ENCODE data around the gene CLDN9. TPM values are rescaled to one million over a fixed set of nuclear protein-coding genes. Genes with fewer than 3 reads are reported as not detected.

Gene CLDN9
- total RNA-seq, 4 donors from 2014 or later, result 0.40 TPM; not detected in 3

DNA sequence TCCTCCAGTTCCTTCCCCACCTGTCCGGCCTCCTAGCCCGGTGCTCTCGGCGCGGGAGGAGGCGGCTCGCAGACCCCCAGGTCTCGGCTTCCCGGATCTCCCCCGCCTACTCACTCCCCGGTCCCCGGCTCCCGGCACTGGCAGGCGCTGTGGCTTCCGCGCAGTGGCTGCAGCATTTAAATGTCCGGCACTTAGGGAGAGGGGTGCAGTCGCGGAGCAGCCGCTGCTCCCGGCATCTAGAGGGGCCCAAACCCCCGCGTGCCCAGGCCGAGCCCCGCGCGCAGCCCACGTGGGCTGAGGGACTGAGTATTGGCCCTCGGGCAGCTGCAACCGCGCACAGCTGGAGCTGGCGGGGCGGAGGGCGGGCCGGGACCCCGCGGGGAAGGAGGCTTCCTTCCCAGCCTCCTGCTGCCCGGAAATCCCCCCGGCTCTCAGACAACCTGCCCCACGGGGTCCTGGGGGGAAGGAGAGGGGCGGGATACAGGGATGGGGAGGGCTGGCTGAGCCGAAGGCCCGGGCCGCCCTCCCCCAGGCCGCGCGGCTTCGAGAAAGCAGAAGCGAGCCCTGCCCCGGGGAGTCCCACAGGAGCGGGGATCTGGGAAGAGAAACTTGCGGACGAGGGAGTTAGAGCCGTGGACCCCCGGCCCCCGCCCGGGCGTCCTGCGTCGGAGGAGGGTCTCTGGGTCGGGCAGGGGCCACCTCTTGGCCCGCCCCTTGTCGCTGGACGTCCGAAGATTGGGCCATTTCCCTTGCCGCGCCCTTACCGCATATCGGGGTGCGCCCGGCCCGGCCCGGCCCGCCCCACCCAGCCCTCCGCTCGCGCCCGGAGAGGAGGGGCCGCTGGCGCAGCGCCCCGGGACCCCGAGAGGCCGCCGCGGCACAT is 33.3 kb downstream of the CLDN9 start, which contains the start of gene MMP25:
MMP25 (plus strand) TSS at position 804 of the 883 bp plus-strand sequence. CDS start 357 bp downstream, outside the sequence.
- Histone ChIP-seq H3K4me1 (peaks cover 0 to 15% of the 10 kb centered on the region in 2 donors), H3K27me3 (peaks cover 65 to 78% (median 74%) of the 10 kb centered on the region in 3 donors), H3K27ac (no peak within 1 kb of the TSS), H3K4me3 (peak within 1 kb of the TSS; percentile 42 to 57 (median 52)), H3K9me3 (no peaks in the 10 kb centered on the region), H3K36me3 (no peaks in the 10 kb centered on the region)
- TF ChIP-seq, protein P1, sequence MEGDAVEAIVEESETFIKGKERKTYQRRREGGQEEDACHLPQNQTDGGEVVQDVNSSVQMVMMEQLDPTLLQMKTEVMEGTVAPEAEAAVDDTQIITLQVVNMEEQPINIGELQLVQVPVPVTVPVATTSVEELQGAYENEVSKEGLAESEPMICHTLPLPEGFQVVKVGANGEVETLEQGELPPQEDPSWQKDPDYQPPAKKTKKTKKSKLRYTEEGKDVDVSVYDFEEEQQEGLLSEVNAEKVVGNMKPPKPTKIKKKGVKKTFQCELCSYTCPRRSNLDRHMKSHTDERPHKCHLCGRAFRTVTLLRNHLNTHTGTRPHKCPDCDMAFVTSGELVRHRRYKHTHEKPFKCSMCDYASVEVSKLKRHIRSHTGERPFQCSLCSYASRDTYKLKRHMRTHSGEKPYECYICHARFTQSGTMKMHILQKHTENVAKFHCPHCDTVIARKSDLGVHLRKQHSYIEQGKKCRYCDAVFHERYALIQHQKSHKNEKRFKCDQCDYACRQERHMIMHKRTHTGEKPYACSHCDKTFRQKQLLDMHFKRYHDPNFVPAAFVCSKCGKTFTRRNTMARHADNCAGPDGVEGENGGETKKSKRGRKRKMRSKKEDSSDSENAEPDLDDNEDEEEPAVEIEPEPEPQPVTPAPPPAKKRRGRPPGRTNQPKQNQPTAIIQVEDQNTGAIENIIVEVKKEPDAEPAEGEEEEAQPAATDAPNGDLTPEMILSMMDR (IDR thresholded peaks at IDR 0.05 in 4 of 5, conservative IDR thresholded peaks at IDR 0.05 in 1 of 5), result no peak
- TF ChIP-seq POLR2A (IDR thresholded peaks at IDR 0.05), result no peak
- ATAC-seq (no peak), DNase-seq (no peak)
- in situ Hi-C loops (cut with MboI; ENCODE audit: low sequenced_read_pairs in 4 of 4), result no loop called here
- intact Hi-C loops (cut with DNase I; ENCODE audit: low total_unique reads), result no loop called here

DNA sequence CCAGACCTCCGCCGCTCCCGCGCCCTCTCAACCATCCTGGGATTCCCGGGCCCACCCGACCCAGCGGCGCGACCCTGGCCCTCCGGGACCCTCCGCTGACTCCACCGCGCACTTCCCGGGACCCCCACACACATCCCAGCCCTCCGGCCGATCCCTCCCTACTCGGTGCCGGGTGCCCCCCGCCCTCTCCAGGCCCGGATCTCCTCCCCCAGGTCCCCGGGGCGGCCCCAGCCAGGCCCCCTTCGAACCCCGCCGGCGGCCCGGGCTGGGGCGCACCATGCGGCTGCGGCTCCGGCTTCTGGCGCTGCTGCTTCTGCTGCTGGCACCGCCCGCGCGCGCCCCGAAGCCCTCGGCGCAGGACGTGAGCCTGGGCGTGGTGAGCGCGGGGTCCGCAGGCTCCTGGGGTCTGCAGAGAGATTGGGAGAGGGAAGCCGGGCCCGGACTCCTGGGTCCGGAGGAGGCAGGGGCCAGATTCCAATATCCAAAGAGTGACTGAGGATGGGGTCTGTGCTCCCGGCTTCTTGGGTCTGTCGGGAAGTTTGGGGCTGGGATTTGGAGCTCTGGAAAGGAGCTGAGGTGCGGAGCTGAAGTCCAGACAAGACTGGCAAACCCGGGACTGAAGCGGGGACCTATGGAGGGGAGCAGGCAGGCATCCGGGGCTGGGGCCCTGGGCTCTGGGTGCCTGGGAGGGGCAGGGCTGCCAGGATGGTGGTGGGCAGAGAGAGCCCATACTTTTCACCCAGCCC is 34.1 kb downstream of the CLDN9 start:
- Histone ChIP-seq H3K27ac (no peak overlapping the region), H3K4me1 (peaks cover 0 to 15% of the 10 kb centered on the region in 2 donors), H3K4me3 (peak overlapping the region; percentile 42 to 57 (median 52)), H3K36me3 (no peaks in the 10 kb centered on the region), H3K27me3 (peaks cover 65 to 74% (median 70%) of the 10 kb centered on the region in 3 donors), H3K9me3 (no peaks in the 10 kb centered on the region)
- in situ Hi-C loops (cut with MboI; ENCODE audit: low sequenced_read_pairs in 4 of 4) (no loop called here), intact Hi-C loops (cut with DNase I; ENCODE audit: low total_unique reads) (no loop called here)
- no peak for DNase-seq
- no peak for ATAC-seq
- TF ChIP-seq POLR2A (IDR thresholded peaks at IDR 0.05), result no peak
- TF ChIP-seq, protein P1 (IDR thresholded peaks at IDR 0.05 in 4 of 5, conservative IDR thresholded peaks at IDR 0.05 in 1 of 5), result no peak

DNA sequence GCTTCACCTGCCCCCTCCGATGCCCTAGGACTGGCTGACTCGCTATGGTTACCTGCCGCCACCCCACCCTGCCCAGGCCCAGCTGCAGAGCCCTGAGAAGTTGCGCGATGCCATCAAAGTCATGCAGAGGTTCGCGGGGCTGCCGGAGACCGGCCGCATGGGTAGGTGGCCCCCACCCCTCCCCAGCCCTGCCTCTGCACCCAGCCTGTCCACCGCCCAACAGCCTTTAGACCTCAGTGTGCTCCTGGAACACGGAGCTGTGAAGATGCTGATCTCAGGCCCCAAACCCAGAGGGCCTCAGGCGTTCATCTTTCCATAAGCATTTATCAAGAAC is 34.6 kb downstream of the CLDN9 start:
- H3K4me3 ChIP-seq, result no peak overlapping the region
- no peaks in the 10 kb centered on the region for H3K9me3 ChIP-seq
- H3K27me3 ChIP-seq, result peaks cover 65 to 71% (median 68%) of the 10 kb centered on the region in 3 donors
- no peaks in the 10 kb centered on the region for H3K36me3 ChIP-seq
- in situ Hi-C loops (cut with MboI; ENCODE audit: low sequenced_read_pairs in 4 of 4), result no loop called here
- DNase-seq (no peak), ATAC-seq (no peak)
- no peak overlapping the region for H3K27ac ChIP-seq
- peaks cover 0 to 15% of the 10 kb centered on the region in 2 donors for H3K4me1 ChIP-seq
- intact Hi-C loops (cut with DNase I; ENCODE audit: low total_unique reads), result no loop called here
- TF ChIP-seq, protein P1 (IDR thresholded peaks at IDR 0.05 in 4 of 5, conservative IDR thresholded peaks at IDR 0.05 in 1 of 5), result no peak
- TF ChIP-seq POLR2A (IDR thresholded peaks at IDR 0.05), result no peak

DNA sequence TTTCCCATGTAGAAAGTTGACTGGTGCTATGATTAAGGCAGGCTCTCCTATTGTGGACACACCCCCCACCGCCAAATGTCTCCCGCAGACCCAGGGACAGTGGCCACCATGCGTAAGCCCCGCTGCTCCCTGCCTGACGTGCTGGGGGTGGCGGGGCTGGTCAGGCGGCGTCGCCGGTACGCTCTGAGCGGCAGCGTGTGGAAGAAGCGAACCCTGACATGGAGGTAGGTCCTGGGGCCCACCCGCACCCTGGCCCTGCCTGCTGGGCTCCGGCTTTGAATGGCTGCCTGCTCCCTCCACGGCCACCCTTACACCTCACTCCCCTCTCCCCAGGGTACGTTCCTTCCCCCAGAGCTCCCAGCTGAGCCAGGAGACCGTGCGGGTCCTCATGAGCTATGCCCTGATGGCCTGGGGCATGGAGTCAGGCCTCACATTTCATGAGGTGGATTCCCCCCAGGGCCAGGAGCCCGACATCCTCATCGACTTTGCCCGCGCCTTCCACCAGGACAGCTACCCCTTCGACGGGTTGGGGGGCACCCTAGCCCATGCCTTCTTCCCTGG is 37.3 kb downstream of the CLDN9 start:
- no peak for TF ChIP-seq POLR2A (IDR thresholded peaks at IDR 0.05)
- TF ChIP-seq, protein P1 (IDR thresholded peaks at IDR 0.05 in 4 of 5, conservative IDR thresholded peaks at IDR 0.05 in 1 of 5), result no peak
- in situ Hi-C loops (cut with MboI; ENCODE audit: low sequenced_read_pairs in 4 of 4) (no loop called here), intact Hi-C loops (cut with DNase I; ENCODE audit: low total_unique reads) (no loop called here)
- Histone ChIP-seq H3K4me3 (no peak overlapping the region), H3K4me1 (peaks cover 0 to 15% of the 10 kb centered on the region in 2 donors), H3K27me3 (peaks cover 46% of the 10 kb centered on the region in 3 donors), H3K36me3 (no peaks in the 10 kb centered on the region), H3K27ac (no peak overlapping the region), H3K9me3 (no peaks in the 10 kb centered on the region)
- ATAC-seq, result no peak
- DNase-seq, result no peak

Measured in gastrocnemius medialis (tissue), 4 donors.